ENCODE data around the gene TIMM22.
"Not testable (repeated sequence)": the region's sequence is repeated elsewhere in the genome, so short reads cannot be mapped to it uniquely, and the experiment has no call there.

Gene TIMM22

GRCh38 chr17:1040216-1040600 lies 43.3 kb downstream of the TIMM22 start:
- no peak for DNase-seq

GRCh38 chr17:1041746-1042145 lies 44.8 kb downstream of the TIMM22 start:
- DNase-seq: no peak

- no peak for DNase-seq
These were observed 45.6 kb downstream of the TIMM22 start for GRCh38 chr17:1042486-1042885.

- no peak for DNase-seq
These were observed 46.8 kb downstream of the TIMM22 start for GRCh38 chr17:1043601-1044251.

- not testable (repeated sequence) for DNase-seq
These were observed 47.6 kb downstream of the TIMM22 start for GRCh38 chr17:1044387-1045009.

- DNase-seq: no peak
These were observed 48.5 kb downstream of the TIMM22 start for GRCh38 chr17:1045456-1045855.

- DNase-seq: no peak
These were observed 50.4 kb downstream of the TIMM22 start for GRCh38 chr17:1047177-1047878.

- no peak for DNase-seq
These were observed 51.0 kb downstream of the TIMM22 start for GRCh38 chr17:1047879-1048470.

GRCh38 chr17:1048516-1049115 lies 51.7 kb downstream of the TIMM22 start:
- DNase-seq: not testable (repeated sequence)

GRCh38 chr17:1049446-1050225 lies 52.7 kb downstream of the TIMM22 start:
- no peak for DNase-seq

GRCh38 chr17:1050246-1050995 lies 53.5 kb downstream of the TIMM22 start:
- no peak for DNase-seq

- no peak for DNase-seq
These were observed 54.3 kb downstream of the TIMM22 start for GRCh38 chr17:1050996-1051925.

All from stimulated activated CD4-positive, alpha-beta T cell treated with anti-CD3 and anti-CD28 coated beads, Interleukin-2, amount 100 ng/mL, for 24 hours (primary cell).